HepG2 (cell line): ENCODE results near the gene MLYCD. TPM values are rescaled to one million over a fixed set of nuclear protein-coding genes. Genes with fewer than 3 reads are reported as not detected.

Experiments
- DBP ChIP-seq: sonication (generic); formaldehyde crosslinking; IDR thresholded peaks from 2 replicates; pipeline ENCODE4 v1.4.0; 2020; ENCODE audit warnings: missing genetic modification reagents; ENCODE audit errors: not compliant biosample characterization
- FOXP4 ChIP-seq: sonication (generic); formaldehyde crosslinking; IDR thresholded peaks from 2 replicates; pipeline ENCODE4 v1.4.0; 2020; ENCODE audit warnings: missing genetic modification reagents
- GABPB1 ChIP-seq: IDR thresholded peaks from 2 replicates; pipeline ENCODE4 v1.6.1; 2016; ENCODE audit warnings: mild to moderate bottlenecking, missing genetic modification reagents, moderate library complexity, missing compliant biosample characterization
- IKZF5 ChIP-seq: IDR thresholded peaks from 2 replicates; pipeline ENCODE4 v1.6.1; 2018; ENCODE audit warnings: missing genetic modification reagents, mild to moderate bottlenecking, missing compliant biosample characterization
- MAZ ChIP-seq, 2 experiments: sonication (generic) in 1 of 2; formaldehyde crosslinking in 1 of 2; IDR thresholded peaks; 2 replicates each; pipeline versions ENCODE4 v1.5.0 to v1.6.1; 2012 to 2020; ENCODE audit warnings: low read depth in 2 of 2, mild to moderate bottlenecking in 2 of 2, borderline replicate concordance in 1 of 2, improper control_type of control experiment in 1 of 2, low read length in 1 of 2, missing genetic modification reagents in 1 of 2, moderate library complexity in 1 of 2
- MED1 ChIP-seq: sonication (generic); formaldehyde crosslinking; IDR thresholded peaks from 2 replicates; pipeline ENCODE4 v1.4.0; 2020; ENCODE audit warnings: missing genetic modification reagents
- MYNN ChIP-seq: sonication (generic); formaldehyde crosslinking; IDR thresholded peaks from 2 replicates; pipeline ENCODE4 v1.4.0; 2020; ENCODE audit warnings: mild to moderate bottlenecking, low read depth, missing genetic modification reagents
- NFIC ChIP-seq: IDR thresholded peaks from 2 replicates; pipeline ENCODE4 v1.6.1; 2012; ENCODE audit warnings: mild to moderate bottlenecking, low read length, inconsistent platforms
- PAXIP1 ChIP-seq: sonication (generic); formaldehyde crosslinking; conservative IDR thresholded peaks from 2 replicates; pipeline ENCODE4 v1.4.0; 2020; ENCODE audit warnings: mild to moderate bottlenecking, missing genetic modification reagents, moderate library complexity
- RXRB ChIP-seq: IDR thresholded peaks from 2 replicates; pipeline ENCODE4 v1.6.1; 2016; ENCODE audit warnings: borderline replicate concordance, missing genetic modification reagents, missing compliant biosample characterization
- SNRNP70 ChIP-seq: fragments of 200-400 bp; formaldehyde crosslinking; IDR thresholded peaks from 2 replicates; pipeline ENCODE4 v1.6.1; 2017; ENCODE audit warnings: mild to moderate bottlenecking, low read depth, low read length, moderate library complexity
- ZBTB37 ChIP-seq: sonication (generic); formaldehyde crosslinking; IDR thresholded peaks from 2 replicates; pipeline ENCODE4 v1.4.0; 2020; ENCODE audit warnings: mild to moderate bottlenecking, missing genetic modification reagents
- ZMYM4 ChIP-seq: sonication (generic); formaldehyde crosslinking; IDR thresholded peaks from 2 replicates; pipeline ENCODE4 v1.8.1; 2023; ENCODE audit warnings: mild to moderate bottlenecking, missing genetic modification reagents
- ZNF296 ChIP-seq: sonication (generic); formaldehyde crosslinking; conservative IDR thresholded peaks from 2 replicates; pipeline ENCODE4 v1.5.0; 2020; ENCODE audit warnings: mild to moderate bottlenecking, missing genetic modification reagents
- ZNF460 ChIP-seq: sonication (generic); formaldehyde crosslinking; IDR thresholded peaks from 2 replicates; pipeline ENCODE4 v1.5.1; 2020; ENCODE audit warnings: missing genetic modification reagents, mild to moderate bottlenecking, borderline replicate concordance
- ZNF572 ChIP-seq: sonication (generic); formaldehyde crosslinking; IDR thresholded peaks from 2 replicates; pipeline ENCODE4 v1.5.1; 2020; ENCODE audit warnings: mild to moderate bottlenecking, missing genetic modification reagents
- ZNF713 ChIP-seq: sonication (generic); formaldehyde crosslinking; IDR thresholded peaks from 2 replicates; pipeline ENCODE4 v1.4.0; 2020; ENCODE audit warnings: mild to moderate bottlenecking, missing genetic modification reagents
- ZNF776 ChIP-seq: sonication (generic); formaldehyde crosslinking; IDR thresholded peaks from 2 replicates; pipeline ENCODE4 v1.4.0; 2020; ENCODE audit warnings: mild to moderate bottlenecking, missing genetic modification reagents
- ZSCAN29 ChIP-seq: sonication (generic); formaldehyde crosslinking; conservative IDR thresholded peaks from 2 replicates; pipeline ENCODE4 v1.4.0; 2020; ENCODE audit warnings: mild to moderate bottlenecking, missing genetic modification reagents
- ZSCAN9 ChIP-seq: IDR thresholded peaks from 2 replicates; pipeline ENCODE4 v1.6.1; 2016; ENCODE audit warnings: borderline replicate concordance
- polyA plus RNA-seq, 8 experiments: library from polyadenylated mRNA; depleted of rRNA in 3 of 8; stranded (reverse) in 7 of 8; unstranded in 1 of 8; fragments of >200 nt; fragmentation: Illumina TruSeq in 4 of 8; extraction: Trizol in 4 of 8; gene quantifications; 2 replicates each; pipeline versions ENCODE4 v1.2.1 to v1.2.3, GENCODE V29; 2011 to 2016; ENCODE audit warnings: low read depth in 4 of 8, missing spikeins in 1 of 8, mixed read lengths in 1 of 8; ENCODE audit not compliant: insufficient read depth in 1 of 8
- total RNA-seq, 5 experiments: library from RNA; depleted of rRNA; stranded (reverse); fragments of >200 nt; fragmentation: Illumina TruSeq; extraction: Trizol; gene quantifications; 2 replicates each; pipeline ENCODE4 v1.2.3, GENCODE V29; 2016; ENCODE audit warnings: low read depth in 1 of 5

MLYCD gene
- total and polyA plus RNA-seq, 2 of the 13 experiments (the other 11 are each of a cell fraction or from before 2014, with no cell fraction given), result 1.8 to 4.0 TPM

- no peak for TF ChIP-seq ZBTB37 (CRISPR knock-in tag)
- no peak for TF ChIP-seq MYNN (CRISPR knock-in tag)
- TF ChIP-seq PAXIP1 (CRISPR knock-in tag), result no peak
- TF ChIP-seq RXRB (CRISPR knock-in tag), result peak; percentile 77; the same call in 1 of the 2 replicates
- no peak for TF ChIP-seq SNRNP70
- 0 out of 2 replicates have a peak, but pooled peaks have one; percentile 25 for TF ChIP-seq ZNF713 (CRISPR knock-in tag)
- TF ChIP-seq FOXP4 (CRISPR knock-in tag), result 0 out of 2 replicates have a peak, but pooled peaks have one; percentile 16
- TF ChIP-seq IKZF5 (CRISPR knock-in tag), result peak; percentile 51; the same call in 1 of the 2 replicates
- no peak for TF ChIP-seq ZNF776 (CRISPR knock-in tag)
- TF ChIP-seq ZNF460 (CRISPR knock-in tag), result no peak
- peak; percentile 59 for TF ChIP-seq GABPB1 (CRISPR knock-in tag)
- TF ChIP-seq DBP, result no peak
- 0 out of 2 replicates have a peak, but pooled peaks have one; percentile 61 for TF ChIP-seq ZSCAN29
- TF ChIP-seq ZSCAN9 (CRISPR knock-in tag), result 0 out of 2 replicates have a peak, but pooled peaks have one; percentile 44
- TF ChIP-seq MAZ (IDR thresholded peaks at IDR 0.05; ENCODE audit: borderline replicate concordance, low read depth, low read length), result peak; percentile 62; the same call in 1 of the 2 replicates
- no peak for TF ChIP-seq MAZ (CRISPR knock-in tag; IDR thresholded peaks at IDR 0.05; ENCODE audit: low read depth)
- no peak for TF ChIP-seq NFIC
- TF ChIP-seq ZNF296 (CRISPR knock-in tag), result no peak
- no peak for TF ChIP-seq ZNF572 (CRISPR knock-in tag)
- TF ChIP-seq MED1, result no peak
- 0 out of 2 replicates have a peak, but pooled peaks have one; percentile 20 for TF ChIP-seq ZMYM4 (CRISPR knock-in tag)
These were observed 27.9 kb downstream of the MLYCD start (continued) for GRCh38 chr16:83926726-83927397.
